Esophagus mucosa (tissue), 1 donor: ENCODE data around the gene ERLEC1. TPM values are rescaled to one million over a fixed set of nuclear protein-coding genes. Genes with fewer than 3 reads are reported as not detected.
"Not testable (repeated sequence)": the region's sequence is repeated elsewhere in the genome, so short reads cannot be mapped to it uniquely, and the experiment has no call there.

Experiments used
- ATAC-seq: fragments of 200-7000 bp; cut with Tn5 transposase; one replicate; pipeline ENCODE4 v1.9.1; 2020
- total RNA-seq: library from RNA; stranded (reverse); gene quantifications from one replicate; pipeline ENCODE4 v1.2.4, GENCODE V29; 2023
- donor health status: DM: yes; HTN: yes; CAD: no.

ERLEC1 gene
- 15.5 TPM for total RNA-seq

GRCh38 chr2:53786705-53787613 is at the start of gene ERLEC1, which contains the start of gene ASB3:
Gene ERLEC1 (plus strand): TSS chr2:53787044. CDS start chr2:53787211, 167 bp downstream.
Gene ASB3 (minus strand): TSS chr2:53786953. CDS start chr2:53765572, 21,381 bp downstream.
- peak; percentile 91 for ATAC-seq

GRCh38 chr2:53737091-53737490 is 49.8 kb upstream of the ERLEC1 start:
- ATAC-seq: no peak

DNA sequence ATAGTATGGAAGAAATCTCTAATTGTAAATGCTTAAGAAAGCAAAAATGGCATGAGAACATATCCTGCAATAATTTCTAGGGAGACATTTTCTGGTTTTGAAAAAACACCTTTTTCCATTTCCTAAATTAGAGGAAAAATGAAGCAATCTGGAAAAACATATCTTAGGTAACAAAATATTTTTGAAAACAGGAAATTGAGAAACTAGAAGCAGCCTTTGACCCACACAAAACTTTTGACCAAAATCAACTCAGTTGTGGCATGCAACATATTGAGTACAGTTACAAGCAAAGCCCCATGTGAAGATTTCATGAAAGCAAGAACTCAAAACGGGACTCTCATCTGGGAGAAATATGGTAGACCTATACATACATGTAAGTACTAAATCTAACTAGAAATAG is 47.8 kb upstream of the ERLEC1 start:
- no peak for ATAC-seq

GRCh38 chr2:53740170-53740569 is 46.7 kb upstream of the ERLEC1 start:
- ATAC-seq: no peak

DNA sequence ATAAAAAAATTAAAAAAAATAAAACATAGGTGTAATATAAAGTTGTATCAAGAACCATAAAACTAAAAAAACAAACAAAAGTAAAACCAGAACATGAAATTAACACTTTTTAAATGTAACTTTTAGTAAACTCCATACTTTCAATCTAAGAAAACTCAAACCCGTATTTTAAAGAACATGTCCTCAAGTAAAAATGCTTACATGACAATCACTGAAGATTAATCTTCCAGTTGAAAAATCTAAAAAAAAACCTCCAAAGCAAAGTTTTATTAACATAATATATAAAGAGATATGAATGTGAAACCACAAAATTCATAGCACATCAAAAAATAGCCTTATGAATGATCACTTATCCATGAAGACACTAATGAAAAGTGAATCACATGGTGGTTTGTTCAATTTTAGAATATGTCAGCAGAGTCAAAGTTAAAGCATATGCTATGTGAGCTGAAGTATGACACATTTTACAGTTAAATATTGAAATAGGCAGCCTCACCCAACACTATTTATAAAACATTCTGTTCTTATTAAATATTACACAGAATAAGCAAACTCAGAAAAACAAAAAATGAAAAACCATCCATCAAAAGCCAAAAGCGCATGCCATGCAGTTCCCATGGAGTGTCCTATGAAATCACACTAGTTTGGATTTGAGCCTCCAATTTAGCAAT is 42.3 kb upstream of the ERLEC1 start:
- ATAC-seq: no peak

DNA sequence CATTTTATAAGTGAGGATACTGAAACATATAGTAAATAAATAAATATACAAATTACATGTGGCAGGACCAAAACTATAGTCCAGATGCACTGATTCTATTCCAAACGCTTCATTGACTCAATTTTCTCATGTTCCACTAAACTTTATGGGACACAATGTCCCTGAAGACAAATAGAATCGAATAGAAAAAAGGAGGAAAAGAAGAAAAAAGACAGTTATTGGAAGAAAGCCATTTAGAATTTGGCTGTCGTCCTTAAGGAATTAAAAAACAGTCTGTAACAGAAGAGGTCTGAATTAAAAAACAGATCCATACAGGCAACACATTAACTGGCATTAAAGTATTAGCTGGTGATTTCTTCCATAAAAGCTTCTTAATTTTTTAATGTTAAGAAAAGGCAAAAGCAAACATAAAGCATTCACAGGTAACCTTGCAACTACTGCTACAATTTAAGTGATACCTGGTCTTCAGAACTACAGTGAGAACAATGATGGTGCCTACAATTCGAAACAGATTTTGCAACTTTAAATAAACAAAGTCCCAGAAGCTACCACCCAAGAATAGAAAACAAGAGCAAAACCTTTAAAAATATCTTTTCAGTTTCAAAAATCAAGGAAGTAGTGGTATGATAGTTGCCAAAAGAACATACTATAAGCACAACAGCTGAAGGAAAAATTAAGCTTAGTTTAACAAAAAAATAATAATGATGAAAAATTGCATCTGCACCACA is 36.6 kb upstream of the ERLEC1 start:
- no peak for ATAC-seq

- ATAC-seq: no peak
Measured at GRCh38 chr2:53751728-53752127, 35.1 kb upstream of the ERLEC1 start.

GRCh38 chr2:53752385-53752784 is 34.5 kb upstream of the ERLEC1 start:
- no peak for ATAC-seq

DNA sequence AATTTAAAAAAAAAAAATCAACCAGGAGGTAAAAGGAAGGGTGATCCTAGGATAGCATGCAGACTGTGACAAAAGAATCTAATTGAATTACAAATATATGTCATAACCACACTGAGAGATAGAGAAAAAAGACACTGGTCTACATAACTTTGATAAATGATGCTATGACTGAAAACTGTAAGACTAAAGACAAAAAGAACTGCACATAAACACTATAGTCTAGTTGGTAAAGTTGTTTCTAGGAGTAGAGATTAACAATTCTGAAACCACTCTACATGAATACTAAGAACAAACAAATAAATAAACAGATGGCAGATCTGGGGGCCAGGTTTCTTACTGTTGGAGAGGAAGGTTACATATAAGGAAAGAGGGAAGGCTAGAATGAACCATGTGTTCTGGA is 33.8 kb upstream of the ERLEC1 start:
- ATAC-seq: no peak

- peak; percentile 61 for ATAC-seq
Measured at GRCh38 chr2:53755121-53755520, 31.7 kb upstream of the ERLEC1 start.

- no peak for ATAC-seq
Measured at GRCh38 chr2:53756644-53757043, 30.2 kb upstream of the ERLEC1 start.

GRCh38 chr2:53757206-53757605 is 29.6 kb upstream of the ERLEC1 start:
- not testable (repeated sequence) for ATAC-seq

DNA sequence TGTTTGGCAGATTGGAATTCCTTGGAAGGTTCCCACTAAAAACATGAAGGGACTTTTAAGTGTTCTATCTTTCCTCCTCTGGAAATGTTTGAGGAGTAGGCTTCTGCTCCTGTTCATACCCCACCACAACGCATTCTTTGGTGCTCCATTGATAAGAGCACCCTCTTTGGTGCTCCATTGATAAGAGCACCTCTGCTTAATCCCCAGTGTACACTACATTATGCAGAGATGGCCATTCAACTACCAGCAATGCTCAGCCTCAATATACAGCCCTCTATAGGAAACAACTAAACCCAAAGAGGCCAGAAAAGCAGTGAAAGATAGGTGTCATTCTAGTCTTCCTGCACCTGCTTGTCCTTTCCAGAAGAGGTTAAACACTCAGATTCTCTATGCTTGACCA is 21.1 kb upstream of the ERLEC1 start:
- no peak for ATAC-seq

DNA sequence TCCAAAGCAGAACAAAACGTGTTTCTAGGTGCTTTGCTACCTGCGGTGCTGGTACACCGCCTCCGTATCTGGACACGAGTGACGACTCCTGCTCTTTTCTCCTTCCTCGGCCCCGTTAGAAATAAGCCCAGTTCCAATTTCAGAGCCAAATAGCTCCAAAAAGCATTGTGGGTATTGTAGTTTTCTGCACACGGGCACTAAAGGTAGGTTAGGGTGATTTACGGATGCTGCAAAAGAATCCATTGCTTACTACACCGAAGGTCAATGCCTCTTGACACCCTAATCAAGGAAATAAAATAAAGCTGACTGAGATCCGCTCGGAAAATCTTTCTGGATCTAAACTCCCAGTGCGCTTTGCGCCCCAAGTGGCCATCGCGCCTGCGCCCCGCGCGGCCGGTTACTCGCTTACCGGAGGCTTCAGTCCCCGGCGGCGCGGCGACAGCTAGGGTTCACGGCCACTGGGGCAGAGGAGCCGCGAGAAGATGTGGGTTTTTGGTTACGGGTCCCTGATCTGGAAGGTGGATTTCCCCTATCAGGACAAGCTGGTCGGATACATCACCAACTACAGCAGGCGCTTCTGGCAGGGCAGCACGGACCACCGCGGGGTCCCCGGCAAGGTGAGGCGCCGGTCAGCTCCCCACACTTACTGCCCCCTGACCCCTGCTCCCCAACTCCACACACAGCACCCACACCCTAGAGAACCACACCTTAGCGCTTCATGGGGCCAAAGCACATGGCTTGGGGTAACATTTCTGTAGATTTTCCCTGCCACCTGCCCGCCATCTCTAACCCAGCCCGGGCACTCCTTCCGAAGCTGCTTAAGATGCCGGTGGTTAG is 19.2 kb upstream of the ERLEC1 start, which contains the start of gene CHAC2:
Gene CHAC2, plus strand, starts transcription at position 400 of the 837 bp plus-strand sequence. Its CDS starts 83 bp downstream, at position 483.
- peak; percentile 90 for ATAC-seq

DNA sequence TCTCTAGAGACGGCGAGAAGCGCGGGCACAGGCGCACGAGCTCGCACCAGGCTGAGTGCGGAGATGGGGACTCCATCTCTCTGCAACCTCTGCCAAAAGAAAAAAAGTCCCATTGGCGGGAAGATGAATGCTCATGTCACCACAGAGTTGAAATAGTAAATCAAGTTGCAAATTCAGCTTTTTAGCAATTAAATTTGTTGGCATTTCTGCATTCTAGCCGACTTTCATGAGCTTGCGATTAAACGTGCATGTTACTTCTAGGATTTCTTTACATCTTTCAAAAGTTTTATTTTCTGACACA is 18.7 kb upstream of the ERLEC1 start:
- ATAC-seq: no peak

DNA sequence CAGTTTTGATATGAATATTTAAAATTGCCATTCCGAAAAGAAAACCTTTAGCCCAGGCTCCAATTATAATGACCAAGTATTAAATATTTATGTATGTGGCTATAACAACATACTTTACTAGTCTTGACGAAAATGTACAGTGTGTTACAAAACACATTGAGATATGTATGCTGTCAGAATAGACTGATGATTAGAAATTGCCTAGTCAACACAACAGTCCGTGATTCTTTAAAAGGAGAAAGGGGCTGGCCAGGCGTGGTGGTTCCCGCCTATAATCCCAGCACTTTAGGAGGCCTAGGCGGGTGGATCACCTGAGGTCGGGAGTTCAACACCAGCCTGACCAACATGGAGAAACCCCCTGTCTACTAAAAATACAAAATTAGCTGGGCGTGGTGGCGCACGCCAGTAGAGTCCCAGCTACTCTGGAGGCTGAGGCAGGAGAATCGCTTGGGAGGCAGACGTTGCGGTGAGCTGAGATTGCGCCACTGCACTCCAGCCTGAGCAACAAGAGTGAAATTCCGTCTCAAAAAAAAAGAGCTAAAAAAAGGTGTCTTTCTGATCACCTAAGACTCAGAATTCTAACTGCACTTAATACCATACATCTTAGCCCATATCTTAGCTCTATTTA is 17.4 kb upstream of the ERLEC1 start:
- no peak for ATAC-seq

- no peak for ATAC-seq
Measured at GRCh38 chr2:53770264-53770663, 16.6 kb upstream of the ERLEC1 start.

DNA sequence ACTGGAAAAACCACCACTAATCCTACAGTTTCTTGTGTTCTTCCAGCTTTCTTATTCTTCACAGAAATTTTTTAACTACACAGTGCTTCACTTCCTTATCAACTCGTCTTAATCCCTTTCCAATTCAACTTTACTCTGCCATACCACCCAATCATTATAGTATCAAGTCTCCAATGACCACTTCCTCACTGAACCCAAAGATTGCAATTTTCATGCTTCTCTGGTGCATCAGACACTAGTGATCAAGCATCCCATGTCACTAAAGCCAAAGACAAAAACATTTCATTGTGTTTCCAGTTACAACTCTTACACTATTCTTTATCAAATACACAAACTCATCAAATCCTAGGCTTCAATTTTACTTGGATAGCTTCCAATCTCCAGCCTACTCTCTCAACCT is 9.7 kb upstream of the ERLEC1 start:
- ATAC-seq: no peak

GRCh38 chr2:53778536-53779162 is 8.2 kb upstream of the ERLEC1 start:
- no peak for ATAC-seq

DNA sequence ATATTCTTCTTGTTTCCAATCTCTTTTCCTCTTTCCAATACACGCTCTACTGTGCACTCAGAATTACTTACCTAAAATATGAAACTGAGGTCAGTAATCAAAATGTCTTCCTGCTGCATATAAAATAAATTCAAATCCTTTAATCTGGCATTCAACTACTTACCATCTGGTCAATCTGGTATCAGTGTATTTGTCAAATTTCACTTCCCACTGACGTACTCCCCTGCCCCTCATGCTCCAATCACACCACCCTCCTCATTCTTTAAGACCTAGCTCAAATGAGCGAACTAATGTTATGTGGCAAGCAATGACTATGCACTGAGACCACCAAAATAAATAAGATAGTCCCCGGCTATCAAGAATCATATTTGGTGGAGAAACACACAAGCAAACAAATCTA is 6.8 kb upstream of the ERLEC1 start:
- no peak for ATAC-seq

- ATAC-seq: no peak
Measured at GRCh38 chr2:53782676-53783075, 4.2 kb upstream of the ERLEC1 start.
